NB4 (cell line): ENCODE data around the gene ZNF599.

Experiments used
- CTCF ChIP-seq: IDR thresholded peaks from one replicate; pipeline ENCODE4 v1.5.1; 2012; ENCODE audit warnings: low read depth, low read length
- POLR2A ChIP-seq: IDR thresholded peaks from 2 replicates; pipeline ENCODE4 v1.6.1; 2011; ENCODE audit warnings: mild to moderate bottlenecking; ENCODE audit not compliant: insufficient read length; ENCODE audit errors: extremely low read depth

- no peak for TF ChIP-seq CTCF
- no peak for TF ChIP-seq POLR2A
Observed at GRCh38 chr19:34808566-34808965, 35.6 kb upstream of the ZNF599 start.
